RPMI7951 (cell line): ENCODE results near the gene SRP14. TPM values are rescaled to one million over a fixed set of nuclear protein-coding genes. Genes with fewer than 3 reads are reported as not detected.
"Not testable (repeated sequence)": the region's sequence is repeated elsewhere in the genome, so short reads cannot be mapped to it uniquely, and the experiment has no call there.

Source experiments
- DNase-seq: peaks from one replicate; pipeline ENCODE4 v3.0.0-alpha.2; 2012; ENCODE audit warnings: low read depth
- total RNA-seq: library from RNA; depleted of rRNA; stranded (reverse); fragments of >200 nt; shearing (Covaris generic); gene quantifications from 2 replicates; pipeline ENCODE4 v1.2.3, GENCODE V29; 2014

The SRP14 gene
- total RNA-seq, 1 experiment from 2014 or later = 461 TPM

DNA sequence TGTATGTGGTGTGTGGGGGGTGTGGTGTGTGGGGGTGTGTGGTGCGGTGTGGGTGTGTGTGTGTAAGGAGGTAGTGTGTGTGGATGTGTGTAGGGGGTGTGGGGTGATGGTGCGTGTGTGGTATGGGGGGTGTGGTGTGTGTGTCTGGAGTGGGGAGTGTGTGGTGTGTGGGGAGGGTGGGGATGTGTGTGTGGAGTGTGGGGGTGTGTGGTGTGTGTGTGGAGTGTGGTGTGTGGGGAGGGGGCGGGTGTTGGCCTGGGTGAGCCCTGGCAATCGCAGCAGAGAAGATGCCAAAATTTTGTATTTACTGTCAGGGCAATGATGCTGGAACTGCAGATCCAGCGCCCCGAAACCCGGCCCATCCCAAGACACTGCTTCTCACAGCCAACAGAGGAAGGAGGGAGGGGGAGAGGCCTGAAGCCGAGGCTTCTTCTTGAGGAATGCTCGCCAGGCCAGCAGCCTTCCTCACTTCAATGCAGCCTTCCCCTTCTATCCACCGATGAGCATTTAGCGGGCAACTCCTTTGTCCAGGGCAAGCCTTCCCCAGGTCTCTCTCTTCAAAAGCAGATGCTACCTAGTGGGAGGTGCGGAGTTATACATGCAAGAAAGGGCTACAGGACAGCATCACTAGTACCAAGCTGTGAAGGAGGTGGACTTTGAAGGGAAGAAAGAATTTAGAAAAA is 11.9 kb upstream of the SRP14 start:
- DNase-seq = peak; percentile 49

DNA sequence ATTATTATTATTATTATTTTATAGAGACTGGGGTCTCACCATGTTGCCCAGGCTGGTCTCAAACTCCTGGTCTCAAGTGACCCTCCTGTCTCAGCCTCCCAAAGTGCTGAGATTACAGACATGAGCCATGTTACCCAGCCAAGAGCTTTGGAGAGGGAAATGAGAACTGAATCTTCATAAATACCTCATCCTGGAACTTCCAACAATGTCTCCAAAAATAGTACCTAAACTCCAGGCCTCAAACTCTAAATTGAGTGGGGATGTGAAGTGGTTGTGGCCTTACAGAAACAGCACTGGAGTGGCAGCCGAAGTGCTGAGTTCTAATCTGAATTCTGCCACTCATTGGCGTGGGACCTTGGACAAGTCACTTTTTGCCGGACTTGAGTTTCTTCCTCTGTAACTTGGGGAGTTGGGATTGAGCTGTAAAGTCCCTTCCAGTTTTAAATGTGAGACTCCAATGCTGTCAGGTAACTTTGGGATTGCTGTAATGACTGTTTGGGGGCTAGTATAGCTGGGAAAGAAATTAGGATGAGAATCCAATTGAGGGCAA is 10.0 kb upstream of the SRP14 start:
- no peak for DNase-seq

DNA sequence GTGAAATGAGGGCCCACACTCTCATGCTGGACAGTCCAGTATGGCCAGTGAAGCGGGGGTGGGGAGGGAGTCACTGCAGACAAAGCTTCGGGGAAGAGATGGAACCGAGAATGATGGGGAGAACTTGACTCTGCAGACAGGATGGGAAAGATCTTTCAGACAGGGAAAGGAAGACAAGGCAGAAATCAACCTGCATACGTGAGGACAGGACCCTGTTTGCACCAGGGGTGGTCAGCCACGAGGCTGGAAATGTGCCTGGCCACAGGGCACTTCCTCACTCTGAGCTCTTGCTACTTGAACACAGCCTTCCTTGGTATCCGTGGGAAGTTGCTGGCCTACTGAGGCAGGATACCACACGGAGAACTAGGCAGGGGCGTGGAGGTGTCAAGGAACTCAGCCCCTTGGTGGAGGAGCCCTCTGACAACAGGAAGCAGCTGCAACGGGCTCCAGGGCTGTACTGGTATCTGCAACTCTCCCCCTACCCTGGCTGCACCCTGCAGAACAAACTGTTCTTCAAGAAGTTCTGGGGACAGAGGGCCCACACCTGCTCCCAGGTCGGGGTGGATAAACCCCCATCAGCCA is 9.3 kb upstream of the SRP14 start:
- DNase-seq = no peak

DNA sequence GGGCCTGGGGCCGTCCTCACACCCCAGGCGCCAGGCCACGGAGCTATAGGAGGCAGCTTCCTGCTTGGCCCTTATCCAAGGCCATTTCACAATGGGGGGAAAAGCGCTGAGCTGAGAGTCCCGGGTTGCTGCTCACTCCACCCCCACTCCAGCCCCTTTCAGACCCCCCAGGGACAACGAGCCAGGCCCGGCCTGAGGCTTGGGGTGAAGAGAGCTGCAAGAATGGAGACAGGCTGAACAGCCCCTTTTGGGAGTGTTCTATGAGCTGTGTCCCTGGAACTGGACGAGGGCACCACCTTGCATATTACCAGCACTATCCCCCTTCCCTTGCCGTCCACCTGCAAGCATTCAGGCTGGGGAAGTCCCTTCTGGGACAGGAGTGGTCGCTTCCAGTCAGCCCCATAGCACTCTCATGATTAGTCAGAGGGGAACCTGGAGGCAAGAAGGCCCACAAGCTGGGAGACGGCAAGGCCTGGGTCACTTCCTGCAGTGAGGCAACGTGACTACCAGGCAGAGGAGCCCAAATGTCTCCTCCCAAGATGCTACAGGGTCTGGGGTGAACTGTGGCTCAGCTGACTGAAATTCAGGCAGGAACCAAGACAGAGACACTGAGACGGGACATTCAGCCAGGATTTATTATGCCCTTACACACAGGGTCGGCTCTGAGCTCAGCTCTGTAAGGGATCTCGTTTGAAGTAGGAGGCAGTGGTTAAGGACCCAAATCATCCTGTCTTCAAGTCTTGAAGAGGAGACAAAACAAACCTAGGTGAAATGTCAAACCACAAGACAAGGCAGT is 8.6 kb upstream of the SRP14 start:
- peak; percentile 90 for DNase-seq

DNA sequence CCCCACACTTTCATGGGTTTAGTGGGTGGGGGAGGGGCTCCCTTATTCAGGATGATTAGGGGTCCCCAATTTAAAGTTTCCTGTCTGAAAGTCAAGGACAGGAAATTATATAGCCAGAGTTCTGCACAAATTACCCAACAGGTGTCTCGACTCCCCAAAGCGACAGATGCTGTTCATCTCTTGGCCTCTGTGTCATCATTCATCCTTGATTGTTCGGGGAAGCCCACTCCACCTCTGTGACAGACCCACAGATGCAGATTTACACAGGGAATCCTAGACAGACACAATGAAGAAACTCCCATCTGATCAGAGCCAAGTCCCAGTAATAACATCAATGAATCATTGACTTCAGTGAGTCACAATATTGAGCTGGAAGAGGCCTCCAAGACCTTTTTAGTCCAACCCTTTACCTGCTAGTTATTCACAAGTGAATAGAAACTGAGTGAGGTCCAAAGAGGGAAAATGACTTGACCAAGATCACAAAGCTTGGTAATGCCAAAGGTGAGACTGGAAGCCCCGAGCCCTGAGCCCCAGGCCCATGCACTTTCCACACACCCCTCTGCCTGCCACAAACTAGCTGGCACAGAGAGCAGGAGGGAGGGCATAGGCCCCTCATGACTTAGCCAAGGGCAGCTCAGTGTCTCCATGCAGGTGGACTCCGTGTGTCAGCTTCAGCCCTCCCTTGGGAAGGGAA is 7.9 kb upstream of the SRP14 start:
- peak; percentile 87 for DNase-seq

DNA sequence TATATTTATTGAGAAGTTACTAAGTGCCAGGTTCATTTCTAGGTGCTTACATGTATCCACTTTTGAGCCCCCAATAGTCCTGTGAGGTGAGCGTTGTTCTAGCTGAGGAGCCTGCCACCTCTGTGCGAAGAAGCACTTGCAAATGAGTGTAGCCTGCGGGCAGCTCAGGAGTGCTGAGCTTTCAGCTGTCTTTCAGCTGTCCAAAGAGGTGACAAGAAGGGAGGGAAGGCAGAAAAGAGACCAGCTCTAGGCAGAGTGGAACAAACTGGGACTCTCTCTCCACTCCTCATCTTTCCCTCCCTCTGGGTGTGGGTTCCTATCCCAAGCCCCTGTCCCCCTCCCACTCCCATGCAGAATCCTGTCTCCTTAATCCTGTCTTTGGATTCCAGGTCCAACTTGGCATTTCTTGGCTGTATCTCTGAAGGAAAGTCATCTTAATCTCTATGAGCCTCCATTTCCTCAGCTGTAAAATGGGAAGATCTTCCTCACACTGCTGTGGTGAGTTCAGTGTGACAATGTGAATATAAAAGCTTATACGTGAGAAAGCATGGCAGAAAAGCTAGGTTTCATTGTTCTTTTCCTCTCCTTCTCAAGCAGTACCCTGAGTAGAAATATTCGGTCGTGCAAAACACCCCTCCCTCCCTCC is 6.7 kb upstream of the SRP14 start:
- peak; percentile 30 for DNase-seq

GRCh38 chr15:40044717-40045571 is 6.0 kb upstream of the SRP14 start:
- peak; percentile 84 for DNase-seq

GRCh38 chr15:40043927-40044716 is 5.1 kb upstream of the SRP14 start:
- DNase-seq = peak; percentile 14

DNA sequence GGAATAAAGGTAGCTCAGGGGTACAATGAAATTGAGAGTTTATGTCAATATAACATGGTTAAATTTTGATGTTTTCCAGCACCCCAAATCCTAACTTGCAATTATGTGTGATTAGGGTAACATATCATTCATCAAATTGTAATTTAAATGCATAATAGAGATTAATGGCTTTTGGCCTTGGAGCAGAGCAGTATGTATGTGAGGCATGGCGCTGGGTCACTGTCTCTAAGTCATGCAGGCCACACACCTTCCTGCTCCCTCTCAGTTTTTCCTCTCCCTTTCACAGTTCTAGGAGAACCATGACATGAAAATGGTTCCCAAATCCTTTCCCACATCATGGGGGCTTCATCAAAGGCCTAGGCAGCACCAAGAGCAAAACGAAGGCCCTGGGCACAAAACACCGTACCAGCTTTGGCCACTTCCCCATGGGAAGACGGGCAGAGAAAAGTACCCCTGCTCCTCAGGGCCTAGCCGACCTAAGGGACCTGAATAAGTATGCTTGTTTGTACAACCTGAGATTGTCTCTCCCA is 3.9 kb upstream of the SRP14 start:
- DNase-seq = no peak

DNA sequence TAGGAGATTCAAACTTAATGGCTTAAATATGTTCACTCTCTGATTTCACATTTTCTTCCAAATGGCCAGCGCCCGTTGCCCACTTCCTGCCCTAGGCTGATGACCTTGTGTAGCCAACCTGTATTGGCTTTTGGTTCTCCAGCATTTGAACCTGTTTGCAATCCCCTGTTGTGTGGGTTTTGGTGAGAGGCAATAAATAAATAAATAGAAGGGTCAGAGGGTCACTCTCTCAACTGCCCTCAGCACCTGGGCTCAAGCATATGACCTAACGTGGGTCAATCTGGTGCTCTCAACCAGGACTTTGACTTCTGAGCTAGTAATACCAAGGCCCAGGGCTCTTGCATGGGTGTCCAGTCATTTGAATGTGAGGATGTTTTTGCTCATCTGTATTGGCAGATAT is 1.8 kb upstream of the SRP14 start:
- DNase-seq = no peak

- no peak for DNase-seq
Observed at GRCh38 chr15:40040293-40040635, 1.3 kb upstream of the SRP14 start.

DNA sequence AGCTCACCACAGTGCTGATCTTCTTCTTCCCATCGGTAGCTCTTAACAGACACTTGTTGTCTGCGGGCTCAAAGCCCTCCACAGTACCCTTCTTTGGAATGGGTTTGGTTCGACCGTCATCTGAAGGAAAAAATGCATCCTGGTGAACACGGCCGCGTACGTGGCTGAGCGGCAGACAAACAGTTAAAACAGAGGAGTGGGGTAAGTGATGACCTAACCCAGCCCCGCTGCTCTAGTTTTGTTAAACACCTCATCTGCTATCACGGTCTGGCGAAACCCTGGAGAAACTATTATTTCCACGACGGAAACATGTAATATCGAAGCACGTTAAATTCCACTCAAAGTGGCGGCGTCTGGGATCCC is 725 bp downstream of the SRP14 start:
- peak; percentile 15 for DNase-seq

GRCh38 chr15:40037721-40038120 is 1.3 kb downstream of the SRP14 start:
- DNase-seq = no peak

DNA sequence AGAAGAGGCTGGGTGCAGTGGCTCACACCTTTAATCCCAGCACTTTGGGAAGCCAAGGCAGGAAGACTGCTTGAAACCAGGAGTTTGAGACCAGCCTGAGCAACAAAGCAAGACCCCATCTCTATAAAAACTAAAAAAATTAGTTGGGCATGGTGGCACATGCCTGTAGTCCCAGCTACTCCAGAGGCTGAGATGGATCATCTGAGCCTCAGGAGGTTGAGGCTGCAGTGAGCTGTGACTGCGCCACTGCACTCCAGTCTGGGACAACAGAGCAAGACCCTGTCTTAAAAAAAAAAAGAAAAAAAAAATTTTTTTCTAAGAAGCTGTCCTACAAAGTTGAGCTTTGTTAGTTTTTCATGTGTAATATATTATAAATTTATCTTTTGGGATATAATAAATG is 3.8 kb downstream of the SRP14 start:
- DNase-seq = not testable (repeated sequence)

GRCh38 chr15:40034186-40034946 is 4.6 kb downstream of the SRP14 start:
- DNase-seq = no peak

- no peak for DNase-seq
Observed at GRCh38 chr15:40032125-40032839, 6.7 kb downstream of the SRP14 start.

GRCh38 chr15:40031300-40031699 is 7.7 kb downstream of the SRP14 start:
- no peak for DNase-seq
